Urothelium cell line (cell line): Measurements from ENCODE around the gene PLXDC2.
"Not testable (repeated sequence)": the region's sequence is repeated elsewhere in the genome, so short reads cannot be mapped to it uniquely, and the experiment has no call there.

Experiments
- DNase-seq: peaks from one replicate; pipeline ENCODE4 v3.0.0; 2011; ENCODE audit warnings: low spot score, mixed read lengths
- FAIRE-seq: peaks from 2 replicates; lab custom pipeline; 2011; peaks lifted over from hg19 to GRCh38; lab: Jason Lieb, UNC

The PLXDC2 gene

DNA sequence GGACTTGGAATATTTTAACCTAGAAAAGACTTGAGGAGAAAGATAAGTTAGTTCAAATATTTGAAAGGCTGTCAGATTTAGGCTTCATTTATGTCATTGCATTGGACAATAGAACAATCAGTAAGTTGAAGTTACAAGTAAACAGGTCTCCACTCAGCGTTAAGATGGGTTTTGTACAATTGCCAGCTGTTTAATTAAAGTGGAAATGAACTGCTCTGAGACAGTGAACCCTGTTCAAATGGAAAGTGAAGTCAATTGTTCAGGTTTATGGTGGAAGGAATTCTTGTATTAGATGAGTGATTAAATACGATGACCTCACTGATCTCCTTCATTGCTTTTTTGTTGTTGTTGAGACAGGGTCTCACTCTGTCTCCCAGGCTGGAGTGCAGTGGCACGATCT lies 151.7 kb downstream of the PLXDC2 start:
- FAIRE-seq (no peak), DNase-seq (no peak)

DNA sequence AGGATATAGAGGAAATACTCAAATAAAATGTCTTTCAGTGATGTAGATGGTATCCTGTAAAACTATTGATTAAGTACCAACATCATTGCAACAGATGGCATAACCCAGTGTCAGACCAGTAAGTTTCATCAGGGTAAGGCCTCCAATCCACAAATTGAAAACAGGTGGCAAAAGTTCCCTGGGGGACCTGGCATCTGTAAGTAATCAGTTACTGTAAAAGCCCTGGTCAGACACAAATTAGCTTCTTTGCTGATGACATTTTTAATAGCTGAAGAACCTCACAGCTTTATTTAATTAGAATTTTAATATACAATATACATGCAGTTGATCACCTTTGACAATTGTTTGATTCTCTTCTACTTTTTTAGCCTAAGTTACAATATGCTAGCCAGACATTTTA lies 152.5 kb downstream of the PLXDC2 start:
- DNase-seq (no peak), FAIRE-seq (no peak)

DNA sequence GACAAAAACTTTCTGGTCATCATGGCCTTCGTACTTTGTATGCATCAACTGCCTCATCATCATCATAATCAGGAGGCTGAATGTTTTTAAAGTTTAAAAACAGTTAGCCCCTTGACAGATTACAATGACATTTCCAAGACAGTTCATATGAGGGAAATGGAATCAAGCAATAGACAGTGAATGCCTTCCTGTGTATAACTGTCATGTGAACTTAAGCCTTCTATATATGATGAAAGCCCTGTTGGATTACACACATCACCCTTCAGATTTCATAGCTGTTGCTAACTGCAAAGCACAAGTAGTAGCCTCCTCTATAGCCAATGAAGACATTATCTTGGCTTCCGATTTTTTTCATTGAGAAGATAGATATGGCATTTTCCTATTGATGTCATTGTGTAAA lies 154.0 kb downstream of the PLXDC2 start:
- FAIRE-seq (no peak), DNase-seq (no peak)

DNA sequence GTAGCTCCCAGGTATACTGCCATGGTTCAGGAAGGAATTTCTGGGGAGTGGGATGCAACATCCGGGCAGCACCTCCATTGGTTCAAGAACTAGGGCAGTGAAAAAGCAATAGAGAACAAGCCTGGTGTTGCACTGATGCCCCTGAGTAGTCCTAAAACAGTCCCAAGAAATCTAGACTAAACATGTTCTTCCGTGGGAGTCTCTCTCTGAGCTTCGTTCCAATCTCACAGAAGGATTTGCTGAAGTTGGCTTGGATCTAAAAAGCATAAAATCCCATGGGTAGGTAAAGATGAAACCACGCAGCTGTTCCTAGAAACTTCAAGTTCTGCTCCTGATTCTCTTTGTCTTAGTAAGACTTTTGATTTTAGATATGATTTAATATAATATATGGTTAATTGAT lies 154.5 kb downstream of the PLXDC2 start:
- DNase-seq (no peak), FAIRE-seq (no peak)

DNA sequence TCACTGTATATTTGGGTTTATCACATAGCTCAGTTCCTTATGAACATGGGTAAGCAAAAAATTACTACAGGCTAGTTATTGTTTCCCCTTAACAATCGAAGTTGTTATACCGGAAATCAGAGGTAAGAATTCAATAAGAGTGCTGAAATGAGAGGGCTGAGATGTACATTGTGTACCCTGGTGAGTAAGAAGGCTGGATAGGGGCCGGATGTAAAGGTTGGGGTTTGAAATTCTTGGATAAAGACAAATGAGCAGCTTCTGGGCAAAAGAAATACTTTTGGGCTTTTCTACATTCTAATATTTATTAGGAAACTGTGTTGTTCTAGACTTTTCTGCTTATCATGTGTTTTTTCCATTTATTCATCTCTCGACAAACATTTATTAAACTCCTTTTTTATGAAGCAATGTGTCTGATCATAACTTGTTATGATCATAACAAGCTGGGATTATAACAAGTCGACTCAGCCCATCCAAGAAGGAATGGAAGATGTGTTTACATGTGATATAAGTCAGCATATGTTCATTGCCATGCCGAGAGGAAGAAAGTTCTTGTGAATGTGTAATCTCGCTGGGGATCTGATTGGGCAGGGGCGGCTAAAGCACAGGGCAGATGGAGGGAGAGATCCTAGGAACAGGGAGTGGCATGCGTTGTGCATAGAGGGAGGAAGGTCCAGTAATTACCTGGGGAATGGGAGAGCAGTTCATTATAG lies 155.3 kb downstream of the PLXDC2 start:
- FAIRE-seq = no peak
- no peak for DNase-seq

DNA sequence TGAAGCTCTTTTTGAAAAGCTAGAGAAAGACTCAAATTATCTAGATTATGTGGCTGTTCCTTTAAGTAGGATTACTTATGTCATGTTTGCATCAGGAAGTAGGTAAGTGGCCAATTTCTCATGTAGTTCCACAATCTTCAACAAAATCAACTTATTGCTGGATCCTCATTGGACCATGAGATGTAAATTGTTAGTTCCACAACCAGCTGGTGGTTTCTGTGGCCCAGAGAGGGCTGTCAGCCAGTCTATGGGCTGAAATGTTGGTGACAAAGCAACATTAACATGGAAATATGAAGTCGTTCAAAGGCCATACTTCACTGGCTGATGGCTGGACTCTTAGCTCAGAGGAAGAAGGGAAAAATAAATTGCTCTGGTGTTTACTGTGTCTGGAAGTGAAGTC lies 157.9 kb downstream of the PLXDC2 start:
- no peak for DNase-seq
- no peak for FAIRE-seq

DNA sequence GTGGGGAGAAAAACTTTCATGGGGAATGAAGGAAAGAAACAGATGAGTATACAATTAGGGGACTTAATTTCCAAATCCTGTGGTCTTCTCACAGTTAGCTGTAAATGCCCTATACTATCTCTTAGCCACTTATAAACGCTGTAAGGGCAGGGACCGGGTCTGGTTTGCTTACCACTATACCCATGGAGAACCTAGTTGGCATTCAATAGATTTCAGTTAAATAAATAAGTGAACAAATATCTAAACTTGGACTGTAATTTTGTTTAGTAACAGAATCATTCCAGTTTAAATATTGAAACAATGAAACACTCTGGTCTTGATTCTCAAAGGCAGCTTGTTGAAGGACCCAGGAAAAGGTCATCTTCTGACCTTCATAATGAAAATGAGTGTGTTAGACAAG lies 158.3 kb downstream of the PLXDC2 start:
- FAIRE-seq = no peak
- no peak for DNase-seq

DNA sequence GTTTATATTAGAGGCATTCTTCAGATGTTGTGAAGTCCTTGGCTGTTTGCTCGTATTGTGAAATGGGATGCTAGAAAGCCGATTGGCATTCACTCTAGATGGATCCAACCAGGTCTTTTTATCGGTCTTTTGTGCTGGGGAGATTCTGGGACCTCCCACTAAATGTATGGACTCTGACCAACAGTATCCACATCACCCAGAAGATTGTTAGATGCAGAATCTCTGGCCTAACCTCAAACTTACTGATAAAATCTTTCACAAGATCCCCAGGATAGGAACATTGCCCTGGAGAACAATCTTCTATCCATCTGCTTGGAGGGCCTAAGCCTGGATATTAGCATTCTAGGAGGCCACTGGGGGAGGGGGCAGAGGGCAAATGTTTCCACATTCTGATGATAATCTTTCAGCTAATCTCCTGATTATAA lies 160.9 kb downstream of the PLXDC2 start:
- FAIRE-seq (no peak), DNase-seq (no peak)

DNA sequence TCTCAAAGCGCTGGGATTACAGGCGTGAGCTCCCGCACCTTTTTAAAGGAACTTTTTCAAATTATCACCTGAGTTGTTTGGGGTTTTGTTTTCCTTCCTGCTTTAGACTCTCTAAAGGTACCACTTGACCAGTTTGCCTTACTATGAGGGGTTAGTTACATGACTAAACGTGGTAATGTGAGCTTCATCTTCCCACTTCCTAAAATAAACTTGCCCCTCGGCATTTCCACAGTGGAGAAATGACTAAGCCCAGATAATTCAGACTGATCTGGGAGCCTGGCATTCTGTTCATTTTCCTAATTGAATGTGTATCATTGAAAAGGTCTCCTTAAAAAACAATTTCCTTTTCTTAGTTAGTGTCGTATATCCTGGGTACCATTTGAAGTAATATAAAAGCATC lies 163.4 kb downstream of the PLXDC2 start:
- no peak for FAIRE-seq

DNA sequence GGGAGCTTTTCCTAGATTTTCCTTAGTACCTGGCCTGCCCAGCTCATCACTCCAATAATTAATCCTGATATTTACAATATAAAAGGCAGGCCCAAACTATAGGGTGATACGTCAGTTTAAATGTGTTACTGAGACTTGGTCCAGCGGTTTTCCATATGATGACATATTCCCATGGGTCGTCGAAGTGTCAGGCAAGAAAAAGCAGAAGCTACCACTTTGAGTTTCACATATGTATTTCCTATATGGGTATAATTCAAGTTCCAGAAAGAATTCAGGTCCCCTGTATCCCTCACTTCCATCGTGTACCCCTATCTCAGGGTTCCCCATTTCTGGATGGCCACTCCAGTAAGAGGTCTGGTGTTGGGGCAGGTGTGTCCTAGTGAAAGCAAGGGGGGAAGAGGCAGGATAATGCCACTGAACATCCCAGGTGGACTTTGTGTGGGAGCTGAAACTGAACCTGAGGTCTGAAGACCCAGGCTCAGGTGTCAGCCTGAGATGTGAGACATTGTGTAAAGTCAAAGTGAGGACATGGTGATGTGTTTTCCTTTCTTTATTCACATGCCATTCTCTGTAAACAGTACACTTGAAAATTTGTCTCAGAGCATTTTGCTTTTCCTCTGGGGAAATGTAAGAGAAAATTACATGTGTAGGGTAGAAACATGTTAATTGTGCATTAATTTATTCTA lies 167.8 kb downstream of the PLXDC2 start:
- DNase-seq = no peak
- no peak for FAIRE-seq

More for the DNA sequence above, 163.4 kb downstream of the PLXDC2 start:
- DNase-seq = no peak

DNA sequence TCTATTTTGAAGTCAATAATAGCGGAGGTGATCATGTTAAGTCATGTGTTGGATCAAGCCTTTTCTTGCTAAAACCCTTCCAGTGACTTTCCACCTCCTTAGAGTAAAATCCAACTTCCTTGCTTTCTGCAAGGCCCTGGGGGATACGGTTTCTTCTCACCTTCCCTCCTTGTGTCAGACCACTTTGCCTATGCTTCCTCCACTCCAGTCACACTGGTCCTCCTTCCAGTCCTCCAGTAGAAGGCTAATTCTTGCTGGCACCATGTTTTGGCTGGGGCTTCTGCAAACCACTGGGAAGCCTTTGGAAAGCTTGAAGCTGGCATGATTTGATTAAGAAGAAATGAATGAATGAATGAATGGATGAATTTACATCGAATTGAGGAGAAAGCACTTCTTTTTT lies 169.5 kb downstream of the PLXDC2 start:
- no peak for FAIRE-seq
- DNase-seq = no peak

DNA sequence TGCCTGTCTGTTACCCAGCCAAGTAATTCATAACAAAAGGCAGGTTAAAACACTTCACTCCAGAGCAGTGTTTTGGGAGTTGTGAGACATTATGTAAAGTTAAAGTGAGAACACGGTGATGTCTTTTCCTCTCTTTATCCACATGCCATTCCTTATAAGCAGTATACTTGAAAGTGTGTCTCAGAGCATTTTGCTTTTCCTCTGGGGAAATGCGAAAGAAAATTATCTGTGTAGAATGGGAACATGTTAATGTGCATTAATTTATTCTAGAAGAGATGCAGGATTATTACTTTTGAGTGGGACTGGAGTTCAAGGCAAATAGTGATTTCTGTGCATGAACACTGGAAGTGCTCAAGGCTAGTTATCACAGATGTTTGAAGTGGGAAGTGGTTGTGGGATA lies 170.4 kb downstream of the PLXDC2 start:
- DNase-seq (no peak), FAIRE-seq (no peak)

DNA sequence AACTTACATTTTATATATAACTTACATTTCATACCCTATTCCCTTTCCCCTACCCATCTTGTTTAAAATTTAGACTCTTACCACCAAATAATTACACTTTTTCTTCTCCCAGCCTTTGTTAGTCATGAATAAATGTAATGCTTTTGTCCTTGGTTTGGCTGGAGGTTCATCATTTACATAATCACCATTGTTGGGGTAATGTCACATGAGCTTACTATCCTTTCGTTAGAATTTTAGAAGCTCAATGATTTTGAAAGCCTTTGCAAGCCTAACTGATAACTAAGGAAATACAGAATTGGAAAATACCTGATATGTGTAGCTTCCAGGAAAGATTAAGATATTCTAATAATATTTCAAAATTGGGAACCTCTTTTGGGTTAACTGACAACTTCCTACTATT lies 171.7 kb downstream of the PLXDC2 start:
- FAIRE-seq (no peak), DNase-seq (no peak)

DNA sequence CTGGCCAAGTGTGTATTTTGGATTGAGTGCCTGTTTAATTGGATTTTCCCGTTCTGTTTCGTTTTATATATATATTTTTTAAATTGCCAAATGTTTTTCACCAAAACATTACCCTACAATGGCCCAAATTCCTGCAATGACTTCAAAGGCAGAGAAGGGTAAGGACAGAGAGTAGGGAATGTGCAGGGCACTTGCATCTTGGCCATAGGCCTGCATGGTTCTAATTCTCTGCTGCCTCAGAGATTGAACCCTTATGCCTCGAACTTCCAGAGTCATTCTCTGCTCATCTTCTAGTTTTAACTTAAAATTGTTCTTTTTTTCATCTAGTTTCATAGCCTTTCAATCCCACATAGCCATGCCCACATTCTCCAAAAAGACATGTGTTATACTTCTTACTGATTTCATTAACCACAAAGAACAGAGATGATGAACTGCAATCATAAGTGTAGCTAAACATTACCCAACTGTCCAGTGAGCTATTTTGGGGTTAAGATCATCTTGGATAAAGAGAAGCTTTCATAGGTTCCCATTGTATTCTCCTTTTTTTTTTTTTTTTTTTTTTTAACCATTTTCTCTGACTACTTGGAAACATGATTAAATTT lies 177.6 kb downstream of the PLXDC2 start:
- DNase-seq (no peak), FAIRE-seq (no peak)

DNA sequence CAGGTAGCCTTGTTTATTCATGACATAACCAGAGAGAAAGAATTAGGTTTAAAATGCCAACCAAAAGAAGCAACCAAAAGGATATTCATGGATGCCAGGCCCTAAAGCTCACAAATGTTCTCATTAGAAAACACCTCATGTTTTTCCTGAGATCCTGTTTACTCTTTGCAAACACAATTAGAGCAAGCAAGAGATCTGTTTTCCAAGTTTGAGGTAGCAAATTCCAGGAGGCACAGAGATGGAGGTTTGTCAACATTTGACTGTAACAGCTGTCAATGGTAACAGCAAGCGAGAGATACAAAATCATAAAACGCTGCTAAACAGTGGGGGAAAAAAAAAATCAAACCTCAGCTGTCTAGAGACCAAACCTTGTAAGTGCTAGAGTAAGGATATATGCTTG lies 182.2 kb downstream of the PLXDC2 start:
- no peak for FAIRE-seq
- no peak for DNase-seq

DNA sequence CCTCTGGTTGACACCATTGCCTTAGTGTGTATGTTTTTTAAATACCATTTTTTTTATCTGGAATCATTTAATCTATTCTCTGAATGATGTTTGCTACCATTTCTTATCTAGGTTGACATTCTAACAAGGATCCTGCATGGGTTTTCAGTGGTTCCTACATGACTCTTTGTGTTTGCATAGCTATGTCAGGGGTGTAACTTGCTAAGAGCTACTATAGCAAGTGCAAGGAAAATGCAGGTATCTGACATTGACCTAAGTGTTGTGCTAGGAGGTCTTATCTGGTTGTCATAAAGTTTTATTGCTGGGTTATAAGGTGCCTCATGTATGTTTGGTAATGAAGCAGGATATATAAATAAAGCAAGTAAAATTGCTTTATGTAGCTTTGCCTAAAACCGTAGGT lies 183.2 kb downstream of the PLXDC2 start:
- FAIRE-seq = no peak
- no peak for DNase-seq

DNA sequence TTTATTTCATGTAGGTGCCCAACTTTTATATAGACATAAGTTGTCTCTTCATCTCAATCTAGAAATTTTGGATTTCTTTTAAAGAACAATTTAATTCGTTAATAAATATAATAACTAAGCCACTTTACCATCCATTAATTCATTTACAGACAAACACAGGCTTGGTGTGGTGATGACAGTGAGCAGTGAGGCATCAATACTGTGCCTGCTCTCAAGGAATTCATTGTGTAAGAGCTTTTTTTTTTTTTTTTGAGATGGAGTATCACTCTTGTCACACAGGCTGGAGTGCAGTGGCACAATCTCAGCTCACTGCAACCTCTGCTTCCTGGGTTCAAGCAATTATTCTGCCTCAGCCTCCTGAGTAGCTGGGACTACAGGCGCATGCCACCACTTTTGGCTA lies 185.8 kb downstream of the PLXDC2 start:
- not testable (repeated sequence) for FAIRE-seq, DNase-seq

DNA sequence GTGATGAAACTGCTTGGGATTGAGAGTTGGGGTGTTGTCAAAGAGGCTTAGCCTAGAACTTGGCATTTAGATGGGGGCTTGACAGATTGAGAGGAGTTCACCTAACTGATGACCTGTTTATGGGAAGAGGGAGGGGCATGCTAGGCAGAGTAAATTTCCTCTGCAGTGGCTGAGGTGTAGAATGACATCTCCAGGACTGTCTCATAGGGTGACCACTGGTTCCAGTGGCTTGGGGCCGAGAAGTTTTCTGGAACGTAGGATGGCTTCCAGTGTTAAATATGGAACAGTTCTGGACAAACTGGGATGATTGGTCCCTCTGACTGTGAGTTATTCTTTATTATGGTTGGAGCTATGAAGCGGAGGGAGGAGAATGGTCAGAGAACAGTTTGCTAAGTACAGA lies 186.4 kb downstream of the PLXDC2 start:
- FAIRE-seq (no peak), DNase-seq (no peak)

DNA sequence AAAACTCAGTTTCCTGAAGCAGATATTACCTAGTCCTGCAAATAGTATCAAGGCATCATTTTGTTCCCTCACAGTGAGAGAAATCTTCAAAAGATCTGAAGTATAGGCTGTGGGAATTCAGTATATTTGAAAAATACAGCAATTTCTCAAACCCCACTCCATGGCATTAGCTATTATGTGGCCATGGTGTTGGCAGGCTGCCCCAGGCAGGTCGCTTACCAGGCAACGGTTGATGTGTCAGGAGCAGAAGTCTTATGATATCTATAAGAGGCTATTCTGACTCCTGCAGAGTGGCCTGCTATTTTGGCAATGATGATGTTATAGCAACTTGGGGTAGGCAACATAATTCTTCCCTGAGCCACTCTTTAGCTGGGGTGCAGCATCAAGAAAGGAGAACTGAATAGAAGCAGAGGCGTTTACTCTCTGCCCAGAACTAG lies 187.9 kb downstream of the PLXDC2 start:
- DNase-seq = no peak
- no peak for FAIRE-seq

DNA sequence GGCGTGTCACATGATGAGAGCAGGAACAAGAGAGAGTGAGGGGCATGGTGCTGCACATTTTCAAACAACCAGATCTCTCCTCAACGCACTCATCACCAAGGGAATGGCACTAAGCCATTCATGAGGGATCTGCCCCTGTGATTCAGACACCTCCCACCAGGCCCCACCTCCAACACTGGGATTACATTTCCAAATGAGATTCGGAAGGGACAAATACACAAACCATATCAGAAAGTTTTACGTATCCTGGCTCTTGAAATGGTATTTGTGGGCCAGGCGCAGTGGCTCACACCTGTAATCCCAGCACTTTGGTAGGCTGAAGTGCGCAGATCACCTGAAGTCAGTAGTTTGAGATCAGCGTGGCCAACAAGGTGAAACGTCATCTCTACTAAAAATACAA lies 189.4 kb downstream of the PLXDC2 start:
- DNase-seq = no peak
- FAIRE-seq = no peak

DNA sequence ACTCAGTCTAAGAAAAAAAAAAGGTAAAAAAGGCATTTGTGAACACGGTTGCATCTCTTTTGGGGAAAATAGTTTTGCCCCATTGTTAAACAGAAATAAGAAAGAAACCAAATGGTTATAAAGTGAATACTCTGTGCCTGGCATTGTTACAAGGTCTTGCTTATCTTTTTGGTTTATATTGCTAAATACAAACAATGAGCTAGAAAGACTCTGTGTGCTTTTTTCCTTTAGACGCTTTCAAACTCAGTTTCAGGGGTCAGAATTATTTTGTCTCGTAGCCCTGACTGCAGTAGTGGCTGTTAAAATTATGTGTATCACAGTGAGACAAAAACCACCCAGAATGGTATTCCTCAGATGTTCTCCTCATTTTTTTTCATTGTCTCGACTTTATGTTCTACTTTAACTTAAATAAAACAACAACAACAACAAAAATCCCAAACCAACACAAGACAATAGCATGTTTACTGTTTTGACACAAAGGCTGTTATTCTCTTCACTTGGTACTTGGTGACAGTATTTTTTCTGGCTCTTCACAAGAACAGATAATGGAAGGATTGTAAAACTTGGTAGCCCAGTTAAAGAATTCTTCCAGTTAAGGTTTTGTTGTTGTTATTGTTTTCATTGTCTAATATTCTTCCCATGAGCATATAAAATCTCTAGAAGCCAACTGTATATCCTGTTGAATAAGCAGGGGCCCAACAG lies 190.1 kb downstream of the PLXDC2 start:
- FAIRE-seq = no peak

DNA sequence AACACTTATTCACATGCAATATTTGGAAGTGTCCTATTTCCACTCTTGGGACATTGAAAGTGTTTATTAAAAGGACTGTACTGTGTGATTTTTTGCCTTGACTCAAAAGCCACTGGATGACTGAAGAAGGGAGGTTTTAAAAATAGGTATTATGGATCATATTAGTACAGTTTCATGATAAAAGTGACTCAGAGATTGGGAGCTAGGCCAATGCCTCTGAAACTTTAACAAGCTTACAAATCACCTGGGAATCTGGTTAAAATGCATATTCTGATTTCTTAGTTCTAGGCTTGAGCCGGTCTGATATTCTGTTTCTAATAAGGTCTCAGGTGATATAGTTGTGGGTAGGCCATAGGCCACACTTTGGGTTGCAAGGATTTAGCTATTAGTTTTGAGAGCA lies 191.2 kb downstream of the PLXDC2 start:
- FAIRE-seq (no peak), DNase-seq (no peak)

More for the DNA sequence above, 190.1 kb downstream of the PLXDC2 start:
- no peak for DNase-seq
